Activated CD4-positive, alpha-beta T cell treated with anti-CD3 and anti-CD28 coated beads, Interleukin-2, amount 50 U/mL, for 16 hours (primary cell): ENCODE results near the gene SGSM2.

Experiments used
- DNase-seq: peaks from one replicate; pipeline ENCODE4 v3.0.0-alpha.2; 2020

SGSM2 gene

DNA sequence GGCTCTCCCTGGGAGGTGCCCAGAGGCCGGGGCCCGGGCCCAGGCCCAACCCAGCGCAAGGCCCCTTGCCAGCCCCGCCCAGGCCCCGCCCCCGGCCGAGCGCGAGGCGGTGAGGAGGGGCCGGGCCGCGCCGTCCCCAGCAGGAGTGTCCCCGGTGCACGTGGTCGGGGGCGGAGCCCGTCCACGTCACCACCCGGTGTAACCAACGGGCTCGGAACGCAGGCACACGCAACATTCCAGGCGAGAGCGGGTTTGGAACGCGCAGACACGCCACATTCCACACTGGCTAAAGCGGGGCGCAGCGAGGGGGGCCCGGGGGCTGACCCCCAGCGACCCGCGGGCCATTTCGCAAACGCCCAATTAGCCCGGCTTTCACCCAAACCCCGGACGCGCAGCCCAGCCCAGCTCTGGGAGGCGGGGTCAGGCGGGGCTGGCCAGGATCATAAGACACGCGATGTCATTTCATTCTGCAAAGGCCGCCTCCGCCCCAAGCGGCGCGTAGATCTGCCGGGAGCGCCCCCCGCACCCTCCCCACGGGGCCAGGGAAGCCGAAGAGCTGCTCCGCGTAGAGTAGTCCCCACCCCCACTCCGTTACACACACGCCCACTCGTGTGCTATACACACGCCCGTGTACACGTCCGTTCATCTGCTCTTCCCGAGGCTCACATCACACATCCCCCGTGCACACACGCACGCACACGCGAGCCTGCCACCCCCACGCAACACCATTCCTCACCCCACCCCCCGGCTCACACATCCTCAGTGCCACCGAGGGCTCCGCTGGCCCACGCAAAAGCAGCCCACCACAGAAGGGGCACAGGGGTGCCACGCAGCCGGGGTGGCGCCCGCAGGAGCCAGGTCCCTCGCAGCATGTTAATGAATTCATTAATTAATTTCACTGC lies 62.5 kb downstream of the SGSM2 start:
- DNase-seq: peak; percentile 95

DNA sequence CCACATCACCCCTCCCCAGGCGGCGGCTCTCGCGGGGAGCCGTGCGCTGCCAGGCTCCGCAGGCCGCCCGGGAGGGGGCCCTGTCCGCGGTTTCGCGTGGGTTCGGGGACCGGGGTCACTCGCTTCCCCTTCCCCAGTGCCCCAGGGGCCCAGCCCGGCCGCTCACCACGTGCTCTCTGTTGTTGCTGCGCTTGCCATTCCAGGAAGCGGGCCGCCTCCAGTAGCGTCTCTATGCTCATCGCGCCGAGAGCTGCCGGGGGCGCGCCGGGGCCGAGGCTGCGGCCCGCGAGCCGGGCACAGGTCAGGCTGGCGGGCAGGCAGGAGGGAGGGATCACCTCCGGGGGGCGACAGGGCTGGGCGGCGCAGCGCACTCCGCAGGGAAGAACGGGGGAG lies 63.2 kb downstream of the SGSM2 start:
- DNase-seq: peak; percentile 65

DNA sequence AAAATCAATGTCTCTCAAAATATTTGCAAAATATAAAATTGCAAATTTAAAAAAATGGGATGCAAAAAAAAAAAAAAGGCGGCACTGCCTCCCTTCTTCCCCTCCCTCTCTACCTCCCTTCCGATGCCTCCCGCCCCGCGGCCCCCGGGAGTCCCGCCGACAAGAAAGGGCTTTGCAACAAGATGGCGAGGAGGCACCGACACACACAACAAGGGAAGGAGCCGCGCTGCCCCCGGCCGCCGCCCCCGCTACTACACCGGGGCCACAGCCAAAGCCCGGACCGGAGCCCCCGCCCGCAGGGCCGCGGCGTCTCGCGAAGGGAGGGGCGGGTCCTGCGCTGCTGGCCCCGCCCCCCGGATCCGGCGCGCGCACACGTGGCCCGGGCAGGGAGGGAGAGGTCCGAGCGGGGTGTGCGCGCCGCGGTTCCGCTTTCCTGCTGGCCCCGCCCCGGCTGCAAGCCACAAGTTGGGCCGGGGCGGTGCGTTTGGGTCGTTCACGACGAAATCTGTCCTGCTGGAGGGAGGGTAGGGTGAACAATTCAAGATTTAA lies 63.6 kb downstream of the SGSM2 start, which contains the start of gene MNT:
MNT (minus strand) TSS at position 184 of the 549 bp plus-strand sequence. CDS start 348 bp downstream, outside the sequence.
- DNase-seq: peak; percentile 94

DNA sequence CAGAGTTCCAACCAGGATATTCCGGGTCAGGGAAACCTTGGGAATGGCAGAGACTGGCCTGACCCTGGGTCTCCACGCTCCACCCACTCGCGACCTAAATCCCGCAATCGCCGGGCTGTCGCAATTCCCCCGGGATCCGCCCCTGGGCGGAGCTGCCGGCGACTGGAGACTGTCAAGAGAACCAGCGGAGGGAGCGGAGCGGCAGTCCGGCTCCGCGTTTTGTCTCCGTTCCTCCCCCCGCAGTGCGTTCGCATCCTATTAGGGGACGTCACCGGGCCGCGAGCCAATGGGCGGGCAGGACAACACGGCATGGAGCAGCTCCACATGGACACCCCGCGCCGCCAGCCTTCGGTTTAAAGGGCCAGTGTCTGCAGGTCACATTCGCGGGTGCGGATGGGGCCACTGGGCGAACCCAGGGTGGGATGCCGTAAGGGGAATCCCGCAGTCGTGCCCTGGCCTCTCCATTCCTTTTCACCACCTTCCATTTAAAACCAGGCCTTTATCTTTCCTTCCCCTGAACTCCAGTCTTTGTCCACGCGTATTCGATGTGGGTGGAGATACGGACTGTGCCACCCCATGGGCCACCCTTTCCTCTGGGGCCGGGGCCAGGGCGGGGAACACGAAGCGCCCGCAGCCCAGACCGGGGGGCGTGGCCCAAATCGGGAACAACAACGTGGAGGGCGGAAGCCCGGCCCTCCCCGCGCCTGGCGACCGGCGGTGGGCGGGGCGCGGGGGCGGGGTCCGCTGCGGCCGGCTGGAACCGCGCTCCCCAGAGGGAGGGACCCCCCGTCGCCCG lies 64.3 kb downstream of the SGSM2 start:
- DNase-seq: peak; percentile 99

DNA sequence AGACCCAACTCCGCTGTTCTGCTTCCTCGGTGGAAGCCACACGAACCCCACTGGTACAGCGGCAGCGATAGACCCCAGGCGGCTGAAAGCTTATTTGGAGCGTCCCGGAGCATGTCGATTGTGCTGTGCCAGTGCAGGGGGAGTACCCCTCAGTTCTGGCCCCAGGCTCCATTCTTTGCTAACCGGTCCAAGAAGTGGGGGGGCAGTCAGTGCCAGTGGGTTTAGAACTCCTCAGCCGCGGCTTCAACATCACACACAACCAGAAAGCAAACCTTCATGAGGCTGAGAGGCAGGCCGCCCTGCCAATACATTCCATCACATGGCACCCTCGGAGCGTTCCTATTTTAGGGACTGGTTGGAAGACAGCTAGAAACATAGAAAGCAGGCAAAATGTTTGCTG lies 65.2 kb downstream of the SGSM2 start:
- no peak for DNase-seq

DNA sequence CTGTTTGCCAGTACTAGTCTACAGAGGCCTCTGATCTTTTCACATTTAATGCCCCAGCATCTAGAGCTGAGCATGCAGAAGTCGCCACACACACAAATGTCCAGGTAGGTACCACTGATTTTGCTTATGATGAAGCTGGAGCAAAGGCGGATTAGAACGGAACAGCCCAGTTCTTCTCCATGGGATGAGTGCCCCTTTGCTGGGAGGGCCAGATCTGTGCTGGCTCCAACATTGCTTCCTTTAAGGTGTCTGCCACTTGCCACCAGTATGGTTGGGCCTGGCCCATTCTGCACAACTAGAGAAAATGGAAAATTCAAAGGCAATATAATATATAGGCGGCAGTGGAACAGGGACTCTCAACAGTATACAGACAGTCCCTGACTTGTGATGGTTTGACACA lies 65.7 kb downstream of the SGSM2 start:
- no peak for DNase-seq

DNA sequence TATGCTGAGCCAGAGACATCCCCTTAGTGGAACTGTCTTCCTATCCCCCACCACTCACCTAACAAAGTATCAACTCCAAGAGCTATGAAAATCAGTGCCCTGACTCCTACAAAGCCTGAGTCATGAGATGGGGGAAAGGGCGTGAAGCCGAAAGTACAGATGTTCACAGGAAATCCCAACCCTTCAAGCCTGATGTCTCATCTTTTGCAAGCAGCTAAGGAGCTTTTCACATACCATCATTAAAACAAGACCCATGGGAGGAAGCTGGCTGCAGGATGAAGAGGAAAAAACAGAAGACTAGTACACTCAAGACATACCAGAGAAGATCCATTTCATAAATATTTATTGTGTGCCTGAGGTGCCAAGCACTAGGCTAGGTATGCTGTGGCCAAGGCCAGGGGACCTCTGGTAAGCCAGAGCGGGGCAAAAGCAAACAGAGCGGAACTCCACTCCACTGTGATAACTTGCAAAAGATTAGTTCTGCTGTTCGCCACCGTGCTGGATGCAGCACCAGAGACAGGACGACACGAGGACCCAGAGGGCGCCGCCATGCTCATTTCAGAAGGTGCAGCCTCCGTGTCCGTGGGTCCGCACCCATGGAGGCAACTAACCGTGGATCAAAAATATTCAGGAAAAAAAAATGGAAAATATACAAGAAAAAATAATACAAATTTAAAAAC lies 68.1 kb downstream of the SGSM2 start:
- DNase-seq: peak; percentile 24

DNA sequence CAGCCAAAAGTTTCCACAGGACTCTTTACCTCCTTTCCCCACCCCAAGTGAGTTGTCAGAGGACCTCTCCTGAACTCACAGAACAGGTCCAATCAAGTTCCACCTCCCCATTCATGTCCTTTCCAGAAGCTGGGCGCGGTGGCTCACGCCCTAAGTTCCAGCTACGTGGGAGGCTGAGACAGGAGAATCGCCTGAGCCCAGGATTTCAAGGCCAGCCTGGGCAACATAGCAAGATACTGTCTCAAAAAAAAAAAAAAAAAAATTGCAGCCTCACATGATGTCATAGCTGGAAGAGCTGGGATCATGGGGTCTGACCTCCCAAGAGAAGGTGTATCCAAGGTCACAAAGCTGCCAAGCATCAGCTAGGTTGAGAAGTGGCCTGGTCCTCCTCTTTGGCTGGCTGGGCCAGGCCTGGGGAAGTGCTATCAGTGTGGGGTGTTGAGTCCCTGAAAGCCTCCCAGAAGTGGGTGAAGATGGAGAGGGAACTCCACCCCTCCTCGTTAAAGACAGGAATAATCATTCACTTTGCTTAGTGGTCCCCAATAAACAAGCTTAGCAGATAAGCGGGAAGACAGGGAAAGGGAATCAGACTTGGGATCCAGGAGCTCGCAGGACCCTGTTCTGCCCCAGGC lies 69.1 kb downstream of the SGSM2 start:
- DNase-seq: no peak

DNA sequence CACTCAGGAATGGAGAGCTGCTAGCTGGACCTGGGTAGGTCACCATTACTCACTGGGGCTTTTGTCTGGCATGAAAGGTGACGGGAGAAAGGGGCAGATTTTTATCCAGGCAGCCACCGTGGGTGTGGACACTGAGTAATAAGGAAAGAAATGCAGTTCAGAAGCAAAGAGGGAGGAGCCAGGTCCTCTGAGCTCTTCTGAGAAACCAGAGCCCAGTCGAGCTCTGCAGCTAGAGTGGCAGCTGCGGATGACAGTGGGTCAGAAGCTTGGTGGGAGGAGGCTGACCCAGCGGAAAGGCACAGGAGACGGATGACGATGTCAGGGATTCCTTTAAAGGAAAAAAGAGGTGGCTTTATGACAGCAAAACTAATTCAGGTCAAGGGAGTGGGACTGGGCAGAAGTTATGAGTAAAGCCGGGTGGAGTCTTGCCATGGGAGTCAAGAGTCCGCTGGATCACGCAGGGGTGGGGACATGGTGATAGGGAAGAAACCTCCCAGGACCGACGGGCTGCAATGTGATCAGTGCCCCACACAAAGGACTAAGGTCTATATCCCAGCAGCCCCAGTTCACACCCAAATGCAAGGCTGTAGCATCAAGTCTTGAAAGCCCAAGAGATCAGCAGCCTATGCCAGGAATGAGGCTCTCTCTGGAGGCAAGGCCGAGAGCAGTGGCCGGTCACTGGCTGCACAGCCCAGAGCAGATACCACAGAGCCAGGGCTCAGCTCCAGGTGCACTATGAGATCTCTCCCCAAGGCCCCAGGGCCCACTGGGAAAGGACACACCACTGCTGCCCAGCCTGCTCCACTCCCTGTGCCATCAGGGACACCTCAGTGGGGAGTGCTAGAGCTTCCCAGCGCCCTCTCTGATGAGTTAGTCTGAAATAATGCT lies 69.8 kb downstream of the SGSM2 start:
- DNase-seq: peak; percentile 33

DNA sequence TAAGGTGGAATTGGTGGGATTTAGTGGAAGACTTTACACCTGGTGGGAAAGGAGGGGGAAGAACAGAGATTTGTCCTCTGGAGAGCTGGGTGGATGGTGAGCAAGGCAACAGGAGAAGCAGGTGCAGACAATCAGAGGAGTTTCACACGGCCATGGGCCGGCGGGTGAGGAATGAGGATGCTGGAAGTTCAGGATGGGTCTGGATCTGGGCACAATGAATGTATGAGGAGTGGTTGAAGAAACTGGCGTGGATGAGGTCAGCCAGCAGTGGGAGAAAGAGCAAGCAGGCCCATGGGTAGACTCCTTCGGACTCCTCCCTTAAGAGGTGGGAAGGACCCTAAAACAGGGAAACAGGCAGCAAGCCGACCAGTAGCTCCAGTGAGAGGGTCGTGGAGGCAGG lies 73.7 kb downstream of the SGSM2 start:
- no peak for DNase-seq

DNA sequence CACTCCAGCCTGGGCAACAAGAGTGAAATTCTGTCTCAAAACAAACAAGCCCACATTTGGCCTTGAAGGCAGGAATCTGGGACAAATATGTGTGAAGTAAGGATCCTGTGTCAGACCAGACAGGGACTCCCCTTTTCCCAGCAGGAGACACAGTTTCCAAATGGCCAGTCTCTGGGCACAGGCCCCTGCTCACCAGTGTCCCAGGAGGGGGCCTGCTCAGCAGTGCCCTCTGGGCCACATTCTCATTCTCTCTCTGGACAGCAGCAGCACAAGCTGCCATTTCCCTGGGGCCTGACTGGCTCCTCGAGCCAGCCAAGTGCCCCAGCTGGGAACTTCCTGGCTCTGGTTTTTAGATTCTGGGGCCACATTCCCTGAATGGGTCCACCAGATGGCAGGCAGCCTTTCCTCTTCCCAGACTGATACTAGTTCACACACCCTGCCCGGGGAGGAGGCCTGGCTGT lies 75.3 kb downstream of the SGSM2 start:
- DNase-seq: no peak

DNA sequence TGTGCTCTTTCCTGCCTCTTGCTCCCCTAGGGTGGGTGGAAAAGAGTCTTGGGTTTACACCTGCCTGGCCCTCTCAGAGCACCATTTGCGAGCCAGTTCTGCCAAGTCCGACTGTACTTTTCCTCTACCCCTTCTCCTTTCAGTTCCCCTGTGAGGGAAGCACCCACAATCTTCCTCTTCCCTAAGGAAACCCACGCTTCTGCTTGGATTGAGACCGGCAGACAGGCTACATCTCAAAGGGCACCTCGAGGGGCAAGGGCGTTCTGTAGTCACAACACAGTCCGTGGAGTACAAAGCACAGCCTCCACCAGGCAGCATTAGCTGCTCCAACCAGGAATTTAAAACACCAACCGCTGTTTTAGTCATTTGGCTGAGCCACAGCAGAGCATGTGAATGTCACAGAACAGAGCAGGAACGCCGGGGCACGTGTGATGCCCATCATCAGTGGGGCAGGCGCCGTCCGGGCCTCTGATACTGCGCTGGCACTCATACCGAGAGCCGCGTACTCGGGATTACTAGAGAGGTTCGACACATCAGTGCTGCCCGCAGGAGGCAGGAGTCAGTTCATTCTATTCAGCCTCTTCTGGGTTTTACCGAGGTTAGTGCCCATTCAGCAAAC lies 77.3 kb downstream of the SGSM2 start:
- DNase-seq: no peak

DNA sequence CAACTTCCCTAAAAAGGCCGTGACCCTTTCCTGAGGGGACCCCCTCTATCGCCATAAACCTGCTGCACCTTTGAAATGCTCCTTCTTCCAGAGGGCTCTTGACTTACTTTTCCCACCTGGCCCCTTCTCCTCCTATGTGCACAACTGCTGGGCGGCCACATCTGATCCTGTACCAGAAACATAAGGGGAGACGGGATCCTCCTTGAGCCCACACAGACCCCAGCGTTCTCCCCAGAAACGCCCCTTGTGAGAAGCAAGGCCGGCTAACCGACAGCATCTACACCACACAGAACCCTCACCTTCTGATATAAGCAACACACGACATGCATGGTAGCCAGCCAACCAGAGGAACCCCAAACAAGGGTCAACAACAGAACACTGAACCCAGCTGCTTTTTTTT lies 77.8 kb downstream of the SGSM2 start:
- no peak for DNase-seq

DNA sequence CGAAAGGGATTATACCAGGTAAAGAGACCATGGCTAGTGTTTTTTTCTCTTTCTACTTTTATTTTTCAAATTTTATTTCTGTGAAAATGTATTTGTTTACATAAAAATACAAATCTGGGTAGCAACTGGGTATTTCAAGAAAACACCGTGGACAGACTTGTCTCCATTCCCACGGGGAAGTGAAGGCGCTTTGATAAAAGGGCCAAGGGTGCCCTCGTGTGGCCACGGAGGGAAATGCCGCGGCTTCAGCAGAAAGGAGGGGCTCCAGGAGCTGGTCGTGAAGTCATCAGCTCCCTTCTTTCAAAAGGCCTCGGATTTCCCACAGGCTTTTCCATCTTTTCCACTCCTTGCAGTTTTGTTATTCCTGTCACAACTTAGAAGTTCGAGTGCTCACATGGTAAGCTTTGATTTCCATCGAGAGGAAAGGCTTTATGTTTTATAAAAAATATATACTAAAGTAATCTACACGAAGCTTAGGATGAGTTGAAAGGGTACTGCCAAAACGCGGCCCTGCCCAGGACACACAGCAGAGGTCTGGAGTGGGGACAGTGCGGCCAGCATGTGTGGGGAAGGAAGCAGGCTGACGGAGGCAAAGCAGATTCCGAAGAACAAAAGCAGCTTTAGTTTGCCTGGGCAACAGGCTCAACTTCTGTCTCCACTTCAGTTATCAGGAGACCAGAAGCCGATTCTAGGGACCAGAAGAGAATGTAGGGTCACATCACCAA lies 78.9 kb downstream of the SGSM2 start:
- DNase-seq: peak; percentile 85

DNA sequence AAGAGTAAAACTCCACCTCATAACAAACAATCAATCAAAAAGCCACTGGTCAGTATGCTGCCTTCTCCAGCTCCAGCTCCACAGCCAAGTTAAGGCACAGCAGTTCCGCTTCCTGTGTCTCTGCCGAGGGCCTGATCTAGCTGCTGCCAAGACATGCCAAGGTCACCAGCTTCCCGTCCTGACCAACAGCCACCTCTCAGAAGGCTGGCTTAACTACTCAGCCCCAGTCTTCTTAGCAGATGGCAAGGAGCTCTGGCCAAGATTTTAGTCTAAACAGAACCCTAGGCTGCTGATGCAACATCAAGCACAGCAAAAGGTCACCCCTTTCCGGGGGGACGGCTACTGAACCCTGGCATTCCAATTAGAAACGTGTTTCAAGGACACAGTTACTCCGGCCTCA lies 81.3 kb downstream of the SGSM2 start:
- no peak for DNase-seq

DNA sequence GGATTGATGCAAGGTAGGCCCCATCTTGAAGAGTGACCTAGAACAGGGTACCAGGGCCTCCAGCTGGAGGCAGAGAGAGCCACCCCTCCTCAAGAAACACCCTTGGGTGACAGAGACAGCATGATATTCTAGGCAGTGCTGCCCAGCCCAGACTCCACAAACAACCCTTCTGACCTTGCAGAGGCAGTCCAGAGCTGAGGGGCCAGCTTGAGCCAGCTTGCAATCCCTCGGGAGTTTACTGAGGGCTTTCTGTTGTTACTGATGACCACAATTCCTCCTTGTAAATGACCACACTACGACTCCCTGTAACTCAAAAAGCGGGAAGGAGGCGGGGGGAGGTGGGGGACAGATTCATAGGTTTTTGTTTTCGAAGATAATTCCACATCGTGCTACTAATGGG lies 82.2 kb downstream of the SGSM2 start:
- DNase-seq: no peak

DNA sequence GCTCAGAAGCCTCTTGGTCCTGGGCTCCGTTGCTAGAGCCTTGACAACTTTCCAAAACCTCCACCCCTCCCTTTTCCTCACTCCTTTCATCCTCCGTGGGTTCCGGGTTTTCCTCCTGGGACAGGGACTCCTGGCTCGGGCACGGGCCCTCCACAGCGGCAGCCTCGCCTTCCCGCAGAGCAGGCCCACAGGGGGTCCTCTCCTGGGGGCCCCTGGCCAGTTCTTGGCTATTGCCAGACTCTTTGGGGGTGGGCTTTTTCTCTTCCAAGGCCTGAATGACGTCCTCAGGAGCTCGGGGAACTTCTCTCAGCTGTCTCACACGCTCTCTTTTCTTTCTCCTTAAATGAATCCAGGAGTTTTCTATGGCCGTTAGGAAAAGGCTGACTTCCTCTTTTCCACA lies 82.9 kb downstream of the SGSM2 start:
- DNase-seq: no peak

DNA sequence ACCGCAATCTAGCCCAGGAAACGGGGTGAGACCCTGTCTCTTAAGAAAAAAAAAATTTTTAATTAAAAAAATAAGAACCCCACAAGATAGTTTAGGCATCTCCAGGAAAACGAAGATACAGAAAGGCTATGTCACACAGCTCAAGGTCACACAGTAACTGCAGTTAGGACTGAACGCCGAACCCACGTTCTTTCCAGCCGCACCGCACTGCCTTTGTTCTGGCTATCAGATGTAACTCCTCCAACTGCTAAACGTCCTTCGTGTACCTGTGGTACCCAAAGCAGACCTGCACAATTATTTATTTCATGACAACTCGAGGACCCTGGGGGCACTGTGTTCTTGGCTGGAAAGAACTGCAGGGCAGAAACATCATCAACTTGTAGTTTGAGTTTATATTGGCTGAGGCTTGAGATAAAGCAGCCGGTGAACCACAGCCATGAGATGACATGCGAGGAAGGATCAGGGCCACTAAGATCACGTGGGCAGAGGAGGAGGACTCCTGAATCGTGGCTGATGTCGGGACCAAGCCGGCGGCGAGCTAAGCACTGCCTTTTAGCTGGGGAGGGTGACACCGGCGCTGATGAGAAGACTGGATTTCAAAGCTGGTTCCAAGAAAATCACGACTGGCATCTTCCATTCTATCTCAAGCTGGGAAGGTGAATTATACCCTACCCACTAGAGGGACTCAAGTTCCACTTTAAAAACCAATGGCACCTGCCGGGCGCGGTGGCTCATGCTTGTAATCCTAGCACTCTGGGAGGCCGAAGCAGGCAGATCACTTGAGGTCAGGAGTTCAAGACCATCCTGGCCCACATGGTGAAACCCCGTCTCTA lies 84.2 kb downstream of the SGSM2 start:
- no peak for DNase-seq

DNA sequence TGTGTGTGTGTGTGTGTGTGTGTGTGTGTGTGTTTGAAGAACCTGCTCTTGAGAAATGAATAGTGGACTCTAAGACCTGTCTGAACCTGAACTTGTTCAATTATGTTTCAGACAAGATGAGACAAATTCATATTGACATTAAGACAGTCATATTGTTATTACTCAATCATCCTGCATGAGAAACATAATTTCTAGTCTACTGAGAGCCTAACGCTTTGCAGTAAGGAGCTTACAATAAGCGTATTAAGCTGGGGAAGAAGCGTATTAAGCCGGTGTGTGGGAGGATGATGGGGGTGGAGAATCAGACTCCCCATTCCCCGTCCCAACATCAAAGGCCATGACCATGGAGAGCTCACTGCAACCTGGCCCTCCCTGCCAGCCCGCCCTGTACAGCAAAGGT lies 86.0 kb downstream of the SGSM2 start:
- DNase-seq: no peak
